HepG2 (cell line): ENCODE results near the gene WNT3. TPM values are rescaled to one million over a fixed set of nuclear protein-coding genes. Genes with fewer than 3 reads are reported as not detected.

Experiments used
- ATAC-seq: fragments of 200-7000 bp; cut with Tn5 transposase; 3 replicates; pipeline ENCODE4 v1.9.1; 2020; ENCODE audit warnings: mild to moderate bottlenecking, moderate library complexity
- BruUV-seq: library from RNA; stranded (reverse); fragments of 400-500 nt; replicated peaks from 2 replicates; lab custom pipeline; 2021; lab: Mats Ljungman, UMichigan
- CTCF ChIA-PET: fragments of 300-600 bp; formaldehyde crosslinking; extraction: SDS; loops from one replicate; lab custom pipeline; 2021; ENCODE audit warnings: low total read pairs, inconsistent platforms, low intra/inter-chr PET ratio; lab: Yijun Ruan, JAX
- POLR2A ChIA-PET: fragments of 350-600 bp; sonication (Branson Sonifier 250); formaldehyde crosslinking; loops from one replicate; lab custom pipeline; 2020; ENCODE audit warnings: antibody characterized with exemption, inconsistent platforms; lab: Yijun Ruan, JAX
- DNase-seq: peaks from one replicate; pipeline ENCODE4 v3.0.0-alpha.2; 2015; ENCODE audit warnings: low spot score
- FAIRE-seq: peaks from 3 replicates; lab custom pipeline; 2011; peaks lifted over from hg19 to GRCh38; lab: Jason Lieb, UNC
- H2AFZ ChIP-seq: one replicate; pipeline ENCODE4 v1.6.1; 2011; ENCODE audit warnings: low read length, inconsistent platforms
- H3K27ac ChIP-seq: fragments of 300-600 bp; 3 replicates; pipeline ENCODE4 v1.8.0; 2011; ENCODE audit warnings: mixed run types, mild to moderate bottlenecking, mixed read lengths, low read length, inconsistent platforms; ENCODE audit not compliant: insufficient read depth; ENCODE audit errors: extremely low read length
- H3K27me3 ChIP-seq, 2 experiments: fragments of 200-600 bp in 1 of 2; 2 replicates in 1 of 2; 3 replicates in 1 of 2; pipeline versions ENCODE4 v1.6.0 to v1.8.0; 2011; ENCODE audit warnings: low read length in 2 of 2, mild to moderate bottlenecking in 2 of 2, moderate library complexity in 2 of 2, inconsistent platforms in 1 of 2; ENCODE audit not compliant: insufficient read depth in 2 of 2, control insufficient read depth in 1 of 2
- H3K36me3 ChIP-seq, 2 experiments: fragments of 200-600 bp in 1 of 2; replicated peaks in 1 of 2; 2 replicates in 1 of 2; 3 replicates in 1 of 2; pipeline versions ENCODE4 v1.5.1 to v1.8.0; 2011; ENCODE audit warnings: low read length in 2 of 2, inconsistent platforms in 1 of 2; ENCODE audit not compliant: insufficient read depth in 2 of 2, control insufficient read depth in 1 of 2
- H3K4me1 ChIP-seq: 2 replicates; pipeline ENCODE4 v1.5.1; 2012; ENCODE audit warnings: low read length, inconsistent platforms; ENCODE audit not compliant: insufficient read depth
- H3K4me2 ChIP-seq: 2 replicates; pipeline ENCODE4 v1.6.0; 2011; ENCODE audit warnings: low read depth, low read length, inconsistent platforms
- H3K4me3 ChIP-seq, 3 experiments: fragments of 200-600 bp in 1 of 3; sonication (generic), shearing (Covaris generic) in 1 of 3; replicated peaks in 1 of 3; 2 replicates each; pipeline ENCODE4 v1.5.1; 2011 to 2016; ENCODE audit warnings: low read length in 3 of 3, inconsistent platforms in 2 of 3, low read depth in 2 of 3, mild to moderate bottlenecking in 2 of 3, control low read depth in 1 of 3, mixed read lengths in 1 of 3; ENCODE audit not compliant: insufficient read depth in 1 of 3
- H3K79me2 ChIP-seq: one replicate; pipeline ENCODE4 v1.6.1; 2011; ENCODE audit warnings: low read length, inconsistent platforms; ENCODE audit not compliant: insufficient read depth
- H3K9ac ChIP-seq: 2 replicates; pipeline ENCODE4 v1.6.0; 2011; ENCODE audit warnings: mild to moderate bottlenecking, low read depth, low read length, inconsistent platforms; ENCODE audit not compliant: insufficient read depth
- H3K9me3 ChIP-seq: 2 replicates; pipeline ENCODE4 v1.5.1; 2012; ENCODE audit warnings: mild to moderate bottlenecking, low read length
- H4K20me1 ChIP-seq: 2 replicates; pipeline ENCODE4 v1.6.0; 2011; ENCODE audit warnings: inconsistent platforms, mild to moderate bottlenecking, low read length, moderate library complexity; ENCODE audit not compliant: insufficient read depth
- PBX2 ChIP-seq: IDR thresholded peaks from 2 replicates; pipeline ENCODE4 v1.6.1; 2016; ENCODE audit warnings: control low read depth
- SOX13 ChIP-seq, 3 experiments: fragments of 450-650 bp in 1 of 3; sonication (generic) in 1 of 3; formaldehyde crosslinking in 1 of 3; IDR thresholded peaks in 2 of 3; conservative IDR thresholded peaks in 1 of 3; 2 replicates each; pipeline versions ENCODE4 v1.5.0 to v1.6.1; 2016 to 2020; ENCODE audit warnings: antibody characterized with exemption in 1 of 3, mild to moderate bottlenecking in 1 of 3, missing compliant biosample characterization in 1 of 3, missing genetic modification reagents in 1 of 3, moderate library complexity in 1 of 3
- ZNF629 ChIP-seq: sonication (generic); formaldehyde crosslinking; conservative IDR thresholded peaks from 2 replicates; pipeline ENCODE4 v1.5.0; 2020; ENCODE audit warnings: missing genetic modification reagents
- WGBS: methylation state at CpG from one replicate; pipeline ENCODE4 v1.1.6; 2017; ENCODE audit warnings: low lambda C conversion rate; 5-methylcytosine and 5-hydroxymethylcytosine counted together
- in situ Hi-C: cut with HindIII; loops from 2 replicates; pipeline ENCODE4 v1.10.0; 2017; ENCODE audit warnings: low pct_unique_long_range_greater_than_20kb; ENCODE audit not compliant: extremely low pct_ligation_motif_present
- intact Hi-C: fragments of 100-400 bp; cut with micrococcal nuclease; formaldehyde crosslinking; loops from one replicate; pipeline ENCODE4 v1.10.0; 2022; ENCODE audit not compliant: unreplicated experiment
- polyA plus RNA-seq, 8 experiments: library from polyadenylated mRNA; depleted of rRNA in 3 of 8; stranded (reverse) in 7 of 8; unstranded in 1 of 8; fragments of >200 nt; fragmentation: Illumina TruSeq in 4 of 8; extraction: Trizol in 4 of 8; gene quantifications; 2 replicates each; pipeline versions ENCODE4 v1.2.1 to v1.2.3, GENCODE V29; 2011 to 2016; ENCODE audit warnings: low read depth in 4 of 8, missing spikeins in 1 of 8, mixed read lengths in 1 of 8; ENCODE audit not compliant: insufficient read depth in 1 of 8
- total RNA-seq, 5 experiments: library from RNA; depleted of rRNA; stranded (reverse); fragments of >200 nt; fragmentation: Illumina TruSeq; extraction: Trizol; gene quantifications; 2 replicates each; pipeline ENCODE4 v1.2.3, GENCODE V29; 2016; ENCODE audit warnings: low read depth in 1 of 5
- TF ChIP-seq, protein P1 (sequence below): sonication (generic); formaldehyde crosslinking; IDR thresholded peaks from 2 replicates; pipeline ENCODE4 v1.9.0; 2022; ENCODE audit warnings: missing genetic modification reagents, mild to moderate bottlenecking, borderline replicate concordance

WNT3 gene
- total and polyA plus RNA-seq, 2 of the 13 experiments (the other 11 are each of a cell fraction or from before 2014, with no cell fraction given): 8.5 to 10.3 TPM

DNA sequence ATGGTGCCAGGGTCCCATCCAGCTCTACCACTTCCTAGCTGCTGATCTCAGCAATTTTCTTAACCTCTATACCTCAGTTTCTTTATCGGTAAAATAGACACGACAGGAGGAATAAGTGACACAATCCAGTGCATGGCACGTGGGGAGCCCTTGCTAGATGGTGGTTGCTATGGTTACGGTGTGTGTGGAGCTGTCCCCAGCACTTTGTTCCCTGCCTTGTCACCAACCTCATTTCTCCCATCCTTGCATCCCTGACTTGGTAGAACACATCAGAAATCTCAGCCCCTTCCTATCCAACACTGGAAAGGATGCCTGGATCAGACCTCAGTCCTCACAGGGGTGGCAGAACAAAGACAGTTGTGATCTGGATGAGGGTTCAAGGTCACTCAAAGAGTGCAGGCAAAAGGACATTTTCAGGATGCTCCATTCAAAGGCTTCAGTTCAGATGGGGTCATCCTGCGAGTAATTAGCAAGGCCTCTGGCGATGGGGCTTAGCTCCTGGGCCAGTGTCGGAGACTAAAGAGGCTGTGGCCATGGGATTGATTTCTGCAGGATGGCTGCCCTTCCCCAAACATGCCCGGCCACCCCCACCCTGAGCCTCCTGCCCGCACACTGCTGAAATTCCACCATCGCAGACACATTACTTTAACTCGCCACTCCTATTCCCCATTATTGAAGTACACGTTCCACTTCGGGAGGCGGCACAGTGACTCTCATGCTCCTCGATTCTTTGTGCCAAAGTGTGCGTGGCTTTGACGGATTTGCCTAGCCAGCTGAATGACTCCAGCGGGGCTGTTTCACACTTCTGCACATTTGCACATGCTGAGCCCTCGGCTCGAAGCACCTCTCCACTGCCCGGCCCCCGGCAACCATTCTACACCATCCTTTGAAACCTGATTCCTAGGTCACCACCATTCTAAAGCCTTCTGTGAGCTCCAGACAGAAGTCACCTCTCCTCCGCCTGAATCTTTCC lies 40.3 kb downstream of the WNT3 start (continued):
- TF ChIP-seq SOX13 (IDR thresholded peaks at IDR 0.05) (no peak), SOX13 (CRISPR knock-in tag; conservative IDR thresholded peaks at IDR 0.05 in 1 of 2, IDR thresholded peaks at IDR 0.05 in 1 of 2) (0 out of 4 replicates have a peak, but pooled peaks of 1 of the 2 experiments have one; percentile 17)

- peaks cover 0 to 16% of the 10 kb centered on the region in 2 experiments; a peak in 1 of 5 replicates for H3K27me3 ChIP-seq
- H4K20me1 ChIP-seq: no peaks in the 10 kb centered on the region
- H3K36me3 ChIP-seq: no peaks in the 10 kb centered on the region
- TF ChIP-seq, protein P1, sequence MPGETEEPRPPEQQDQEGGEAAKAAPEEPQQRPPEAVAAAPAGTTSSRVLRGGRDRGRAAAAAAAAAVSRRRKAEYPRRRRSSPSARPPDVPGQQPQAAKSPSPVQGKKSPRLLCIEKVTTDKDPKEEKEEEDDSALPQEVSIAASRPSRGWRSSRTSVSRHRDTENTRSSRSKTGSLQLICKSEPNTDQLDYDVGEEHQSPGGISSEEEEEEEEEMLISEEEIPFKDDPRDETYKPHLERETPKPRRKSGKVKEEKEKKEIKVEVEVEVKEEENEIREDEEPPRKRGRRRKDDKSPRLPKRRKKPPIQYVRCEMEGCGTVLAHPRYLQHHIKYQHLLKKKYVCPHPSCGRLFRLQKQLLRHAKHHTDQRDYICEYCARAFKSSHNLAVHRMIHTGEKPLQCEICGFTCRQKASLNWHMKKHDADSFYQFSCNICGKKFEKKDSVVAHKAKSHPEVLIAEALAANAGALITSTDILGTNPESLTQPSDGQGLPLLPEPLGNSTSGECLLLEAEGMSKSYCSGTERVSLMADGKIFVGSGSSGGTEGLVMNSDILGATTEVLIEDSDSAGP (CRISPR knock-in tag): no peak
- TF ChIP-seq PBX2 (CRISPR knock-in tag) (no peak), ZNF629 (CRISPR knock-in tag) (peak; percentile 76)
- POLR2A ChIA-PET: no interaction called here
- no peak overlapping the region for H3K9ac ChIP-seq
- no peak overlapping the region for H2AFZ ChIP-seq
- peaks cover 47% of the 10 kb centered on the region for H3K4me1 ChIP-seq
- no peak for FAIRE-seq
- WGBS: 50% methylated on average over 12 of the region's 12 CpGs
- H3K9me3 ChIP-seq: no peaks in the 10 kb centered on the region
- intact Hi-C loops (no loop called here), in situ Hi-C loops (loop anchor here (5.0 kb wide), 1 partner anchor 46 kb away; no protein-coding TSS in a partner anchor)
- no peak overlapping the region for H3K27ac ChIP-seq
- ATAC-seq: no peak
- CTCF ChIA-PET: no interaction called here
- H3K79me2 ChIP-seq: no peaks in the 10 kb centered on the region
- H3K4me3 ChIP-seq: no peak overlapping the region
- no TSS peak for BruUV-seq
- DNase-seq: no peak
- no peak overlapping the region for H3K4me2 ChIP-seq
Measured at GRCh38 chr17:46776298-46777005, 42.0 kb downstream of the WNT3 start.
